Stomach (tissue), 9 donors: ENCODE results near the gene FADS6. TPM values are rescaled to one million over a fixed set of nuclear protein-coding genes. Genes with fewer than 3 reads are reported as not detected.
A peak's percentile ranks its signal among the peaks of the same experiment; 100 is the strongest.

Source experiments
- DNase-seq, 2 donors: peaks; one replicate each; pipeline versions ENCODE4 v3.0.0 to v3.0.0-alpha.2; 2013 to 2019
- H3K27ac ChIP-seq, 5 donors: fragments of 200-600 bp in 4 of 5; sonication (generic) in 4 of 5; one replicate each; pipeline ENCODE4 v1.5.1; 2013 to 2019; ENCODE audit warnings: mild to moderate bottlenecking in 1 of 5, moderate library complexity in 1 of 5
- H3K27me3 ChIP-seq, 3 donors: fragments of 200-600 bp; sonication (generic); one replicate each; pipeline ENCODE4 v1.5.1; 2017 to 2019; ENCODE audit warnings: mixed run types in 1 of 3
- H3K36me3 ChIP-seq, 4 donors: fragments of 200-600 bp; sonication (generic); 1 replicate in 3 of 4; 2 replicates in 1 of 4; pipeline ENCODE4 v1.5.1; 2016 to 2019
- H3K4me1 ChIP-seq, 4 donors: fragments of 200-600 bp; sonication (generic); one replicate each; pipeline ENCODE4 v1.5.1; 2016 to 2019
- H3K4me3 ChIP-seq, 4 donors: fragments of 200-600 bp; sonication (generic) in 3 of 4; one replicate each; pipeline ENCODE4 v1.5.1; 2016 to 2019; ENCODE audit warnings: mild to moderate bottlenecking in 1 of 4
- H3K9me3 ChIP-seq, 4 donors: fragments of 200-600 bp; sonication (generic); one replicate each; pipeline ENCODE4 v1.5.1; 2016 to 2019
- EP300 ChIP-seq: sonication (generic); formaldehyde crosslinking; IDR thresholded peaks from one replicate; pipeline ENCODE4 v1.6.1; 2017; ENCODE audit warnings: antibody characterized with exemption
- POLR2A ChIP-seq, 4 donors: fragments of 450-650 bp; IDR thresholded peaks; one replicate each; pipeline ENCODE4 v1.6.1; 2016; ENCODE audit warnings: antibody characterized with exemption in 4 of 4, control low read depth in 2 of 4, mild to moderate bottlenecking in 1 of 4, moderate library complexity in 1 of 4
- POLR2AphosphoS5 ChIP-seq, 3 donors: sonication (generic); formaldehyde crosslinking; IDR thresholded peaks; one replicate each; pipeline ENCODE4 v1.6.1; 2016; ENCODE audit warnings: antibody characterized with exemption in 3 of 3
- WGBS, 5 donors: extraction: QIAGEN DNeasy Blood & Tissue Kit in 3 of 5; methylation state at CpG; one replicate each; pipeline versions ENCODE4 v1.1.5 to v1.1.7; 2013 to 2018; 5-methylcytosine and 5-hydroxymethylcytosine counted together
- intact Hi-C: fragments of 100-400 bp; cut with DNase I; formaldehyde crosslinking; loops from one replicate; pipeline ENCODE4 v1.15.1; 2023; ENCODE audit warnings: low total_unique reads
- polyA plus RNA-seq, 3 donors: library from polyadenylated mRNA; stranded (reverse); fragments of 200-250 nt; gene quantifications; one replicate each; pipeline ENCODE4 v1.2.3, GENCODE V29; 2013
- total RNA-seq, 5 donors: library from RNA; depleted of rRNA; stranded (reverse); fragments of >200 nt; gene quantifications; one replicate each; pipeline versions ENCODE4 v1.1.0 to v1.2.3, GENCODE V29; 2014 to 2016
- TF ChIP-seq, protein P1 (sequence below), 7 experiments: fragments of 450-650 bp in 4 of 7; fragments of 200-600 bp in 3 of 7; sonication (generic) in 3 of 7; IDR thresholded peaks; one replicate each; pipeline ENCODE4 v1.5.1; 2016 to 2019; ENCODE audit warnings: antibody characterized with exemption in 7 of 7, control low read depth in 2 of 7, mild to moderate bottlenecking in 1 of 7
- donor health status: healthy with polysubstance abuse.
- donor health status: Bipolar disorder and iron deficiency.
- donor health status: healthy.

FADS6 gene
- total and polyA plus RNA-seq, 8 donors: 0.50 to 1.8 TPM; not detected in 6

DNA sequence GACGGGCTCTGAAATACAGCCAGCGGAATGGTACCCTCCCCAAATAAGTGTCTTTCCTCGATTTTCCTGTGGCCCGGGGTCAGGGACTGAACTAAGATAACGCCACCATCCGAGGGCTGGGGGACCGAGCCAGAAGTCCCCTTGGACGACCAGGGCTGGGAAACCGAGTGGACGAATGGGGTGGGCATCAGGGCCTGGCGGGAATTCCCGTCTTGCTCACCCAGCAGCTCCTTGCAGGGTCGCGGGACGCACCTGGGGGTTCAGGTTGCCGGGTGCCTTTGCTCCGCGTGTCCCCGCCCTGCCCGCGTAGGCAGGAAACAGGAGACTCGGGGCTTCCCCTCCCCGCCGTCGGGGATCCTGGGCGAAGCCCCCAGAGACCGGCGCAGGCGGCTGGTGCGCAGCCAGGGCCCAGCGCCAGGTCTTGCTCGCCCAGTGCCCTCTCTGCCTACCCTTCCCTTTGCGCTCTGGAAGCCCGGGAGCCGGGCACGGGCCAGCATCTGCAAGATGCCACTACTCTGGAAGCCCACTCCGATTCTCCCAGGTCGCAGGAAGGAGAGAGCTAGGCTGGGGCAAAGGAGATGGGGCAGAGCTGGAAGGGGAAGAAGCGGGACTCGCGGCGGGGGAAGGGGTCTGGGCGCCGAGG, 33.1 kb downstream of the FADS6 start:
- H3K27me3 ChIP-seq: peaks cover 17 to 84% (median 52%) of the 10 kb centered on the region in 3 donors
- TF ChIP-seq POLR2AphosphoS5 (IDR thresholded peaks at IDR 0.05) (no peak), EP300 (no peak), POLR2A (IDR thresholded peaks at IDR 0.05) (no peak)
- TF ChIP-seq, protein P1, sequence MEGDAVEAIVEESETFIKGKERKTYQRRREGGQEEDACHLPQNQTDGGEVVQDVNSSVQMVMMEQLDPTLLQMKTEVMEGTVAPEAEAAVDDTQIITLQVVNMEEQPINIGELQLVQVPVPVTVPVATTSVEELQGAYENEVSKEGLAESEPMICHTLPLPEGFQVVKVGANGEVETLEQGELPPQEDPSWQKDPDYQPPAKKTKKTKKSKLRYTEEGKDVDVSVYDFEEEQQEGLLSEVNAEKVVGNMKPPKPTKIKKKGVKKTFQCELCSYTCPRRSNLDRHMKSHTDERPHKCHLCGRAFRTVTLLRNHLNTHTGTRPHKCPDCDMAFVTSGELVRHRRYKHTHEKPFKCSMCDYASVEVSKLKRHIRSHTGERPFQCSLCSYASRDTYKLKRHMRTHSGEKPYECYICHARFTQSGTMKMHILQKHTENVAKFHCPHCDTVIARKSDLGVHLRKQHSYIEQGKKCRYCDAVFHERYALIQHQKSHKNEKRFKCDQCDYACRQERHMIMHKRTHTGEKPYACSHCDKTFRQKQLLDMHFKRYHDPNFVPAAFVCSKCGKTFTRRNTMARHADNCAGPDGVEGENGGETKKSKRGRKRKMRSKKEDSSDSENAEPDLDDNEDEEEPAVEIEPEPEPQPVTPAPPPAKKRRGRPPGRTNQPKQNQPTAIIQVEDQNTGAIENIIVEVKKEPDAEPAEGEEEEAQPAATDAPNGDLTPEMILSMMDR (IDR thresholded peaks at IDR 0.05): no peak
- H3K27ac ChIP-seq: no peak overlapping the region
- WGBS, 5 donors: 1 to 5% (median 2%) methylated on average over 21 to 44 of the region's 44 CpGs
- peak overlapping the region in 3 of 4 donors; percentile 22 to 45 (median 31) for H3K4me3 ChIP-seq
- no peak for DNase-seq
- peaks cover 0 to 7% (median 0%) of the 10 kb centered on the region in 4 donors for H3K36me3 ChIP-seq
- intact Hi-C loops: loop anchor here (5.0 kb wide), 2 partner anchors 68 to 118 kb away; no protein-coding TSS in a partner anchor
- H3K4me1 ChIP-seq: peaks cover 28 to 39% (median 34%) of the 10 kb centered on the region in 4 donors
- H3K9me3 ChIP-seq: no peaks in the 10 kb centered on the region

GRCh38 chr17:74859459-74860228, 33.8 kb downstream of the FADS6 start, which contains the start of gene GRIN2C:
Gene GRIN2C, minus strand, starts transcription at chr17:74859885. Its CDS starts 4,793 bp downstream, at chr17:74855092.
- Histone ChIP-seq H3K4me1 (peaks cover 28 to 35% (median 33%) of the 10 kb centered on the region in 4 donors), H3K4me3 (peak within 1 kb of the TSS; percentile 22 to 45 (median 28)), H3K27me3 (peaks cover 17 to 91% (median 59%) of the 10 kb centered on the region in 3 donors), H3K36me3 (peaks cover 0 to 7% (median 0%) of the 10 kb centered on the region in 4 donors), H3K27ac (no peak within 1 kb of the TSS), H3K9me3 (no peaks in the 10 kb centered on the region)
- TF ChIP-seq, protein P1 (IDR thresholded peaks at IDR 0.05): peak in 2 of 7 experiments; percentile 32 to 67
- no peak for TF ChIP-seq EP300
- intact Hi-C loops: loop anchor here (5.0 kb wide), 2 partner anchors 67 to 117 kb away; no protein-coding TSS in a partner anchor
- DNase-seq: peak in 1 of 2 donors; percentile 48
- WGBS, 5 donors: 2 to 3% (median 2%) methylated on average over 44 to 72 of the region's 72 CpGs

GRCh38 chr17:74858672-74859458, 34.6 kb downstream of the FADS6 start:
- Histone ChIP-seq H3K4me1 (peaks cover 28 to 35% (median 32%) of the 10 kb centered on the region in 4 donors), H3K27me3 (peaks cover 17 to 95% (median 66%) of the 10 kb centered on the region in 3 donors), H3K27ac (no peak overlapping the region), H3K4me3 (no peak overlapping the region), H3K36me3 (peaks cover 0 to 2% (median 0%) of the 10 kb centered on the region in 4 donors), H3K9me3 (no peaks in the 10 kb centered on the region)
- TF ChIP-seq EP300 (no peak), POLR2A (IDR thresholded peaks at IDR 0.05) (no peak), POLR2AphosphoS5 (IDR thresholded peaks at IDR 0.05) (no peak)
- TF ChIP-seq, protein P1 (IDR thresholded peaks at IDR 0.05): no peak
- WGBS, 5 donors: 43 to 50% (median 48%) methylated on average over 12 of the region's 12 CpGs
- no peak for DNase-seq
- intact Hi-C loops: no loop called here

- intact Hi-C loops: no loop called here
Observed at GRCh38 chr17:74857191-74857590, 36.2 kb downstream of the FADS6 start.

More at GRCh38 chr17:74857191-74857590, 36.2 kb downstream of the FADS6 start:
- no peak overlapping the region for H3K27ac ChIP-seq
- no peak for DNase-seq
- no peaks in the 10 kb centered on the region for H3K36me3 ChIP-seq
- peaks cover 32 to 43% (median 34%) of the 10 kb centered on the region in 4 donors for H3K4me1 ChIP-seq
- H3K4me3 ChIP-seq: no peak overlapping the region
- TF ChIP-seq, protein P1 (IDR thresholded peaks at IDR 0.05): no peak
- TF ChIP-seq POLR2AphosphoS5 (IDR thresholded peaks at IDR 0.05) (no peak), EP300 (no peak), POLR2A (IDR thresholded peaks at IDR 0.05) (no peak)
- H3K27me3 ChIP-seq: peaks cover 26 to 100% (median 79%) of the 10 kb centered on the region in 3 donors
- 59 to 73% (median 69%) methylated on average over 4 of the region's 4 CpGs for WGBS, 5 donors
- H3K9me3 ChIP-seq: peaks cover 0 to 2% (median 0%) of the 10 kb centered on the region in 4 donors
